Kidney (tissue), 14 donors: Measurements from ENCODE around the gene DARS1. TPM values are rescaled to one million over a fixed set of nuclear protein-coding genes. Genes with fewer than 3 reads are reported as not detected.

Source experiments
- DNase-seq, 5 donors: peaks; one replicate each; pipeline ENCODE4 v3.0.0-alpha.2; 2013 to 2020
- FAIRE-seq: peaks from 2 replicates; lab custom pipeline; 2012; peaks lifted over from hg19 to GRCh38; lab: Jason Lieb, UNC
- H3K27ac ChIP-seq, 2 donors: one replicate each; pipeline ENCODE4 v1.7.0; 2013; ENCODE audit warnings: low read depth in 2 of 2, low read length in 2 of 2, inconsistent platforms in 1 of 2
- H3K27me3 ChIP-seq: one replicate; pipeline ENCODE4 v1.7.1; 2013; ENCODE audit warnings: low read length, inconsistent platforms; ENCODE audit not compliant: control insufficient read depth, insufficient read depth
- H3K36me3 ChIP-seq, 3 donors: one replicate each; pipeline versions ENCODE4 v1.7.0 to v1.7.1; 2013; ENCODE audit warnings: low read length in 3 of 3, control low read depth in 1 of 3, inconsistent platforms in 1 of 3; ENCODE audit not compliant: insufficient read depth in 3 of 3, control insufficient read depth in 2 of 3
- H3K4me1 ChIP-seq, 3 donors: one replicate each; pipeline versions ENCODE4 v1.7.0 to v1.7.1; 2013; ENCODE audit warnings: low read length in 3 of 3, inconsistent platforms in 1 of 3, low read depth in 1 of 3; ENCODE audit not compliant: control insufficient read depth in 2 of 3, insufficient read depth in 2 of 3
- H3K4me3 ChIP-seq, 3 donors: one replicate each; pipeline versions ENCODE4 v1.7.0 to v1.8.1; 2013; ENCODE audit warnings: low read length in 3 of 3, control low read depth in 1 of 3, inconsistent platforms in 1 of 3
- H3K9ac ChIP-seq, 3 donors: one replicate each; pipeline versions ENCODE4 v1.7.0 to v1.7.1; 2013; ENCODE audit warnings: low read length in 3 of 3, control low read depth in 1 of 3, inconsistent platforms in 1 of 3
- H3K9me3 ChIP-seq, 3 donors: one replicate each; pipeline versions ENCODE4 v1.7.0 to v1.7.1; 2013; ENCODE audit warnings: low read length in 3 of 3, control low read depth in 1 of 3, inconsistent platforms in 1 of 3; ENCODE audit not compliant: control insufficient read depth in 2 of 3, insufficient read depth in 1 of 3
- CTCF ChIP-seq: IDR thresholded peaks from 3 replicates; pipeline ENCODE4 v1.5.1; 2012; ENCODE audit warnings: mild to moderate bottlenecking, moderate library complexity, borderline replicate concordance; ENCODE audit not compliant: insufficient read depth; ENCODE audit errors: extremely low read depth
- intact Hi-C: fragments of 100-400 bp; cut with DNase I; formaldehyde crosslinking; loops from one replicate; pipeline ENCODE4 v1.11.1; 2022
- polyA plus RNA-seq: library from polyadenylated mRNA; stranded (reverse); fragments of 350-450 nt; fragmentation: Illumina TruSeq; extraction: RNeasy Lipid Tissue Mini Kit (QIAGEN cat#74804); gene quantifications from one replicate; pipeline ENCODE4 v1.2.3, GENCODE V29; 2014; ENCODE audit warnings: low read depth, low replicate concordance; ENCODE audit not compliant: insufficient read depth
- total RNA-seq: library from RNA; stranded (reverse); fragmentation: NEBNext Ultra II Directional; extraction: Animal tissue kit (Norgen Biotek cat#: 25700); gene quantifications from one replicate; pipeline ENCODE4 v1.2.1, GENCODE V29; 2021
- donor health status: control.
- donor health status: control.
- donor health status: control.
- donor health status: control.
- donor health status: control.
- donor health status: DM: yes; HTN: yes; CAD: no.
- donor health status: Normal renal cell carcinoma (clear cell type).

Gene DARS1
- total and polyA plus RNA-seq, 2 donors from 2014 or later = 39.5 to 77.4 TPM

- no peak overlapping the region for H3K27ac ChIP-seq
- no peak for TF ChIP-seq CTCF
Measured at GRCh38 chr2:135996304-135996703, 10.9 kb upstream of the DARS1 start.

GRCh38 chr2:135994281-135994680, 8.9 kb upstream of the DARS1 start:
- Histone ChIP-seq H3K27ac (no peak overlapping the region), H3K9ac (no peak overlapping the region), H3K4me1 (no peaks in the 10 kb centered on the region), H3K27me3 (no peaks in the 10 kb centered on the region), H3K36me3 (no peaks in the 10 kb centered on the region), H3K4me3 (no peak overlapping the region), H3K9me3 (no peaks in the 10 kb centered on the region)
- DNase-seq (no peak), FAIRE-seq (no peak)
- intact Hi-C loops = no loop called here
- TF ChIP-seq CTCF = no peak

More at GRCh38 chr2:135996304-135996703, 10.9 kb upstream of the DARS1 start:
- no peak overlapping the region for H3K4me3 ChIP-seq
- FAIRE-seq = no peak
- no peak for DNase-seq
- H3K9ac ChIP-seq = no peak overlapping the region
- intact Hi-C loops = no loop called here
- no peaks in the 10 kb centered on the region for H3K9me3 ChIP-seq
- no peaks in the 10 kb centered on the region for H3K36me3 ChIP-seq
- no peaks in the 10 kb centered on the region for H3K27me3 ChIP-seq
- H3K4me1 ChIP-seq = peaks cover 0 to 2% (median 0%) of the 10 kb centered on the region in 3 donors

GRCh38 chr2:135993421-135993820, 8.0 kb upstream of the DARS1 start:
- no peak for DNase-seq
- TF ChIP-seq CTCF = no peak
- H3K9ac ChIP-seq = no peak overlapping the region
- H3K27me3 ChIP-seq = no peaks in the 10 kb centered on the region
- no peak for FAIRE-seq
- H3K9me3 ChIP-seq = no peaks in the 10 kb centered on the region
- H3K36me3 ChIP-seq = no peaks in the 10 kb centered on the region
- intact Hi-C loops = no loop called here
- no peak overlapping the region for H3K4me3 ChIP-seq
- H3K27ac ChIP-seq = no peak overlapping the region
- no peaks in the 10 kb centered on the region for H3K4me1 ChIP-seq

- H3K4me1 ChIP-seq = no peaks in the 10 kb centered on the region
- H3K4me3 ChIP-seq = no peak overlapping the region
- no peaks in the 10 kb centered on the region for H3K9me3 ChIP-seq
- DNase-seq (no peak), FAIRE-seq (no peak)
- TF ChIP-seq CTCF = no peak
- H3K27me3 ChIP-seq = no peaks in the 10 kb centered on the region
- no peak overlapping the region for H3K27ac ChIP-seq
- no peak overlapping the region for H3K9ac ChIP-seq
- H3K36me3 ChIP-seq = no peaks in the 10 kb centered on the region
- intact Hi-C loops = no loop called here
Measured at GRCh38 chr2:135991861-135992260, 6.4 kb upstream of the DARS1 start.
